ENCODE data around the gene SRSF11.
A peak's percentile ranks its signal among the peaks of the same experiment; 100 is the strongest.
"Not testable (repeated sequence)": the region's sequence is repeated elsewhere in the genome, so short reads cannot be mapped to it uniquely, and the experiment has no call there.

Gene SRSF11, protein sequence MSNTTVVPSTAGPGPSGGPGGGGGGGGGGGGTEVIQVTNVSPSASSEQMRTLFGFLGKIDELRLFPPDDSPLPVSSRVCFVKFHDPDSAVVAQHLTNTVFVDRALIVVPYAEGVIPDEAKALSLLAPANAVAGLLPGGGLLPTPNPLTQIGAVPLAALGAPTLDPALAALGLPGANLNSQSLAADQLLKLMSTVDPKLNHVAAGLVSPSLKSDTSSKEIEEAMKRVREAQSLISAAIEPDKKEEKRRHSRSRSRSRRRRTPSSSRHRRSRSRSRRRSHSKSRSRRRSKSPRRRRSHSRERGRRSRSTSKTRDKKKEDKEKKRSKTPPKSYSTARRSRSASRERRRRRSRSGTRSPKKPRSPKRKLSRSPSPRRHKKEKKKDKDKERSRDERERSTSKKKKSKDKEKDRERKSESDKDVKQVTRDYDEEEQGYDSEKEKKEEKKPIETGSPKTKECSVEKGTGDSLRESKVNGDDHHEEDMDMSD

DNA sequence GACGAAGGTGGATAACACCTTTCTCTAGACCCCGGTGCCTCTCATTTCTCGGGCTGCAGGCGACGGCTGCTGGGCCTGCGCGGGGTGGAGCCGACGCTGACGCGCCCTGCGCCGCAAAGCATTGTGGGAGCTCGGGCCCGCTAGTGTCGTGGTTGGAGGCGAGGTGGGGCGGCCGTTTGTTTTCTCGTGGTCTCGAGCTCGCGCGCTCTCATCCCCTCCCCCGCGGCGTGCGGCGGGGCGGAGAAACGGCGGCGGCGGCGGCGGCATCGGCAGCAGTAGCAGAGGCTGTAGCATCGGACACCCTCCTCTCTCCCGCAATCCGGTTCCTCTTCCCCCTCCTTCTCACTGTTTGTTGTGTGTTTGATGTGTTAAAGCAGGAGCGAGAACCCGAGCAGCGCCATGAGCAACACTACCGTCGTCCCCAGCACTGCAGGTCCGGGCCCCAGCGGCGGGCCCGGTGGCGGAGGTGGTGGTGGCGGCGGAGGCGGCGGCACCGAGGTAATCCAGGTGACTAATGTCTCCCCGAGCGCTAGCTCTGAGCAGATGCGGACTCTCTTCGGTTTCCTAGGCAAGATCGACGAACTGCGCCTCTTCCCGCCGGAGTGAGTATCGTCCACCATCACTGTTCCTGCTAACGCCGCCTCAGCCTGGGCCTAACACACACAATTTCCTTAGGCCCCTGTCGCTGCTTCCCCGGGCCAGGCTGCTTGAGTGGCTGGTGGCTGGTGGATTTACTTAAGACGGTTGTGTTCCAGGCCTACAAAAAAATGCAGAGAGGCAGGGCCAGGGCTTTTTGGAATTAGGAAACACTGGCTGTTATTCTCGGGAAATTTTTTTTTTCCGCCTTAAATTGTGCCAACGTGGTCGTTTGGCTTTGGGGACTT lies at the start of gene SRSF11:
TSS of gene SRSF11 (plus strand) at position 143 of the 884 bp plus-strand sequence. CDS start at position 400, 257 bp downstream.
- peak; percentile 65 for DNase-seq (ENCODE audit: low read depth)

DNA sequence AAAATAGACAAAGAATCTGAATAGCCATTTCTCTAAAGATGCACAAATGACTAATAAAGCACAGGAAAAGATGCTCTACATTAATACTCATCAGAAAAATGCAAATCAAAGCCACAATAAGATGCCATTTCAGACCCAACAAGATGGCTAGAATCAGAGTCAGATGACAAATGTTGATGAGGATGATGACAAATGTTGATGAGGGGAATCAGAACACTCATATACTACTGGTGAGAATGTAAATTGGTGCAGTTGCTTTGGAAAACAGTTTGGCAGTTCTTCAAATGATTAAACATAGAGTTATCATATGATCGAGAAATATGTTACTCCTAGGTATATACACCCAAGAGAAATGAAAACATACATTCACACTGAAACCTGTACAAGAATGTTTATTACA lies 49.7 kb upstream of the SRSF11 start:
- DNase-seq (ENCODE audit: low read depth) = no peak

DNA sequence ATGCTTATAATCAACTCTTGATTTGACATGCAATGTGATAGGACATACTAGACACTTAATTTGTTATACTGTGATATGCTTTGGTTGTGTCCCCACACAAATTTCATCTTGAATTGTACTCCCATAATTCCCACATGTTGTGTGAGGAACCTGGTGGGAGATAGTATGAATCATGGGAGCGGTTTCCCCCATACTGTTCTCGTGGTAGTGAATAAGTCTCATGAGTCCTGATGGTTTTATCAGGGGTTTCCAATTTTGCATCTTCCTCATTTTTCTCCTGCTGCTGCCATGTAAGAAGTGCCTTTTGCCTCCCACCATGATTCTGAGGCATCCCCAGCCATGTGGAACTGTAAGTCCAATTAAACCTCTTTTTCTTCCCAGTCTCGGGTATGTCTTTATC lies 36.0 kb upstream of the SRSF11 start:
- not testable (repeated sequence) for DNase-seq (ENCODE audit: low read depth)

DNA sequence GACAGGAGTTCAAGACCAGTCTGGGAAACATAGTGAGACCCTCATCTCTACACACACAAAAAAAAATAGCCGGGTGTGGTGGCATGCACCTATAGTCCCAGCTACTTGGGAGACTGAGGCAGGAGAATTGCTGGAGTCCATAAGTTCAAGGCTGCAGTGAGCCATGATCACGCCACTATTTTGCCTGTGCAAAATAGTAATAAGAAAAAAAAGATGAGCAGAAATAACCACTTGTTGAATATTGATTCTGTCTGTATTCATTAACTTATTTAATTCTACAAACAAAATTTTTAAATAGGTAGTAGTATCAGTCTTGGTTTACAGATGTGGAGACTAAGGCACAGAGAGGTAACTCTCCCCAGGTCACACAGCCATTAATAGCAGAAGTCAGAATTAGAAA lies 32.7 kb upstream of the SRSF11 start:
- no peak for DNase-seq (ENCODE audit: low read depth)

DNA sequence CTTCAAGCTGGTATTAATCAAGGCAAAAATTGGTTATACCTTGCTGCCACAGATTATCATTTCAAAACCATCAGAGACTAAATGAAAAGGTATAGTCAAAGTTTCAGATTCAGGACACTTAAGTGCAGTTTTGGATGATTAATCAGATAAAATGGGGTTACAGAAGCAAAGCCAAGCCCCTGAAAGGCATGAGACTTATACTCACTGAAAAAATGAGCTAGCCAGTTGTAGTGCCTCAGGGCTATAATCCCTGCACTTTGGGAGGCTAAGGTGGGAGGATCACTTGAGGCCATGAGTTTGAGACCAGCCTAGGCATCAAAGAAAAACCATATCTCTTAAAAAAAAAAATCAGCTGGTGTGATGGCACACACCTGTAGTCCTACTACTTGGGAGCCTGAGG lies 31.0 kb upstream of the SRSF11 start:
- DNase-seq (ENCODE audit: low read depth) = no peak

DNA sequence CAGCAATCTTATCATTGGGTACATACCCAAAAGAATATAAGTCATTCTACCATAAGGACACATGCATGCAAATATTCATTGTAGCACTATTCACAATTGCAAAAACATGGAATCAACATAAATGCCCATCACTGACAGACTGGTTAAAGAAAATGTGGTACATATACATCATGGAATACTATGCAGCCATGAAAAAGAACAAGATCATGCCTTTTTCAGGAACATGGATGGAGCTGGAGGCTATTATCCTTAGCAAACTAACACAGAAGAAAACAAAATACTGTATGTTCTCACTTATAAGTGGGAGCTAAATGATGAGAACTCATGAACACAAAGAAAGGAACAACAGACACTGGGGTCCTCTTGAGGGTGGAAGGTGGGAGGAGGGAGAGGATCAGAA lies 28.7 kb upstream of the SRSF11 start:
- DNase-seq (ENCODE audit: low read depth) = not testable (repeated sequence)

DNA sequence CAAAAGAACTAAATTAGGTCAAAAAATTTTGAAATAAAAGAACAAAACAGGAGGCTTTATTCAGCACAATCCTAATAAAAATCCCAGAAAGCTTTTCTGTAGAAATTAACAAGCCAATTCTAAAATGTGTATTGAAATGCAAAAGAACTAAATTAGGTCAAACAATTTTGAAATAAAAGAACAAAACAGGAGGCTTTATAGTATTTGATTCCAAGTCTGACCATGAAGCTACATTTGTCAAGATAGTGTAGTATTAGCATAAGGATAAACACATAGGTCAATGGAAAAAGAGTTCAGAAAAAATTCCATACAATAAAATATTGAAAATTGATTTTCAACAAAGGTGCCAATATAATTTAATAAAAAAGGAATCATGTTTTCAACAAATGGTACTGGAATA lies 26.6 kb upstream of the SRSF11 start:
- DNase-seq (ENCODE audit: low read depth) = no peak

DNA sequence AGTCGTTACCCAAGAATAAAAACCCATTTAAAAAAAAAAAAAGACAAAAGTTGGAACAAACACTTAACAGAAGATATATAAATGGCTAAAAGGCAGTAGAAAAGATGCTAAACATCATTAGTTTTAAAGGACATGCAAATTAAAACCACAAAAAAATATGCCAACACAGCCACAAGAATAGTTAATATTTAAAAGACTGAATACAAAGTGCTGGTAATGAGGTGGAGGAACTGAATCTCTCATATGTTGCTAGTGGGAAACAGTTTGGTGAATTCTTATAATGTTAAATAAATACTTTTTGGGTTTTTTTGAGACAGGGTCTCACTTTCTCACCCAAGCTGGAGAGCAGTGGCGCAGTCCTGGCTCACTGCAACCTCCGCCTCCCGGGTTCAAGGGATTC lies 25.8 kb upstream of the SRSF11 start:
- no peak for DNase-seq (ENCODE audit: low read depth)

DNA sequence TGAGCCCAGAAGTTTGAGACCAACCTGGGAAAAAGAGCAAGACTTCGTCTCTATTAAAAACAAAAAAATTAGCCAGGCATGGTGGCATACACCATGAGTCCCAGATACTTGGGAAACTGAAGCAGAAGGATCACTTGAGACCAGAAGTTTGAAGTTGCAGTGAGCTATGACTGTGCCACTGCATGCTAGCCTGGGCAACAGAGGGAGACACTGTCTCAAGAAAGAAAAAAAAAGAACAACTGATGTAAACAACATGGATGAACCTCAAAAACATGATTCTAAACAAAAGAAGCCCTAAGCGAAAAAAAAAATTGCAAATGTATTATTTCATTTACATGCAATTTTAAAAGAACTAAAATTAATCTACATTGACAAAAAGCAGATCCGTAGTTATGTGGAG lies 24.8 kb upstream of the SRSF11 start:
- DNase-seq (ENCODE audit: low read depth) = no peak

DNA sequence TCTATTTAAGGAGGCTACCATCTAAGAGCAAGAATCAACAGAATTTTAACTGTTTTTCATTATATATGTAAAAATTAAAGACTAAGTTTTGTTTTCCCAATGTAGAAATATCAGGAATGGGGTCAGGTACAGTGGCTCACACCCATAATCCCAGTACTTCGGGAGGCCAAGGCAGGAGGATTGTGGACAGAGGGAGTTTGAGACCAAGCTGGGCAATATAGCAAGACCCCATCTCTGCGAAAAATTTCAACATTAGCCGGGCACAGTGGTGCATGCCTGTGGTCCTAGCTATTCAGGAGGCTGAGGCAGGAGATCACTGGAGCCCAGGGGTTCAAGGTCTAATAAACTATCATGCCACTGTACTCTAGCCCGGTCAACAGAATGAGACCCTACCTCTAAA lies 21.1 kb upstream of the SRSF11 start:
- DNase-seq (ENCODE audit: low read depth) = no peak

DNA sequence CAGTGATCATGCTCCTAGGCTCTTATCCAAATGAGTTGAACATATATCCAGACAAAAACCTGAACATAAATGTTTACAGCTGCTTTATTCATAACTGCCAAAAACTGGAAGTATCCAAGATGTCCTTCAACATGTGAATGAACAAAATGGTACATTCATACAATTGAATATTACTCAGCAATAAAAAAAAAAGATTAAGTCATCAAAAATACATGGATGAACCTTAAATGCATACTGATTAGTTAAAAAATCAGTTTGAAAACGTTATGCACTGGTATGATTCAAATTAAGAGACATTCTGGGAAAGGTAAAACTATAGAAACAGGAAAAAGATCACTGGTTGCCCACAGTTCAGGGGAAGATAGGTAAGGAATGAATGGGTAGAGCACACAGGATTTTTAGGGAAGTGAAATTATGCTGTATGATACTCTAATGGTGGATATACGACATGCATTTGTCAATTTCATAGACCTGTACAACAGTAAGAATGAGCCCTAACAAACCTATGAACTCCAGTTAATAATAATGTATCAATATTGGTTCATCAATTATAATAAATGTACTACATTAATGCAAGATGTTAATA lies 18.9 kb upstream of the SRSF11 start:
- no peak for DNase-seq (ENCODE audit: low read depth)

DNA sequence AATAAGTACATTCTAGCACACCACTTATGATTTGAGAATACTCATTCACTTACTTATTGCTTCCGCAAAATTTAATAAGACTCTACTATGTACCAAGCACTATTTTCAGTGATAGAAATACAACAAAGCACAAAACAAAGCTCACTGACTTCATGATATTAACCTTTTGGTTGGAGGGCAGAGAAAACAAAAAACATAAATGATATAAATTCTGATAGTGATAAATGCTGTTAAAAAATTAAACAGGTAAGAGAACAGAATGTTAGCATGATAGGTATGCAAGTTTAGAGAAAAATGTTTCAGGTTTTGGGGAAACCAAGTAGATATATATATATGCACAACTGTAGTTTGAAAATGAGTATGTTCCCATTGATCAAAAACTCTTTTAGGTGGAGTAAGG lies 17.0 kb upstream of the SRSF11 start:
- no peak for DNase-seq (ENCODE audit: low read depth)

DNA sequence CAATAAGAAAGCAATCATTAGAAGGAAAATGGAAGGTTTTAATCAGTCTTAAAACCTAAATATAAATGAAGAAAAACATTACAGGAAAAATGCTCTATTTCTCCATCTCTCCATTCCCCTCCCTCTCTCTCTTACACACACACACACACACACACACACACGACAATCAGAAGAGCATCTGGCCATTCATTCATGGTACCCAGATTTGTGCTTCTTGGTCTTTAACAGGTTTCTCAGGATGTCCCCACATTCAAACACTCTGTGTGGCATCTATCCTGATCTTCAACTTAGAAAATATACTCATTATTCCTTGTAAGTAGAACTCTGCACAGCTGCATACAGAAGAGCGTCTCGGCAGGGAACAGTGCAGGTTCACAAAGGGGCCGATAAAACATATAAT lies 16.6 kb upstream of the SRSF11 start:
- DNase-seq (ENCODE audit: low read depth) = no peak

DNA sequence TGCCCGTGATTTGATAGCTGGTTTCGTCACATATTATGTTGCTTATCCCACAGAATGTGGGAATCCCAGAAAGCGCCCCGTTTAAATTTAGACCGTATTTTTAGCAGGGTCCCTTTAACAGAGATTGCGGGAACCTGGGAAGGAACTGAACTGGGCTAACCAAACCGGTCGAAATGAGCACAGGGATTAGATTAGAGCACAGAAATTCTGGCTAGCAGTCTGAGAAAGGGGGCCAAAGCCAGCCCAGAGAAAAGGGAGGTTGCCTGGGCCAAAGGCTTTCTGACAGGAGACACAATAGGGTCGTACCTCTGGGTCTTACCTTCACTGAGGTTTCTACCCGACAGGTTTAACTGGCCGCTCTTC lies 16.1 kb upstream of the SRSF11 start:
- DNase-seq (ENCODE audit: low read depth) = no peak

DNA sequence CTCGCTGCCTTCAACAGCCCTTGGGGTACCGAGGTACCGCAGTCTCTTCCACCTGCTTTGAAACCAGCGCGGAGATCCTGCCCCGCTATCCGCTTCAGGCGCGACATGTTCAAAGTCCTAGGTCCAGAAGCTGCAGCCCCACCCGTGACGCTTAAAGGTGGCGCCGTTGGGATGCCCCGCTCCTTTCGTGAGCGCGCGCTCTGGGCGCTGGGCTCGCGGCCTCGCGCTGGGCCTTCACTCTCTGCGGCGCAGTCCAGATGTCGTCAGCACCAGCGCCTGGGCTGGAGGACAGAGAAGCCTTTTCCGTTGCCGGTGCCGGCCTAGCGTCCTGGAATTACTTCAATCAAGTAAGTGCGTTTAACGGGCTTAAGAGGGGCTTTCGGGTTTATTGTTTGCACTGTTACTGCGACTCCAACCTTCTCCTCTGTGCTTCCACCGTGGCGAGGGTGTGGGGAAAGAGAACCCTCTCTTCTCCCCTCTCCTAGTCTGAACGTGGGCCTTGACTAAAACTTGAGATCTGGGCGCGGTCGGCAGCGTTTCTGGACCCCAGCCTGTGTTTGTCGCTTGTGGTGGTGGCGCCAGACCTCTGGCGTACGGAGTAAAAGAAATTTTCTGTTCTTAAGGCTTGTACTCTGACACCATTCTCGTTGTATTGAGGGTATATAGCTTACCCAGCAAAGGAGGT lies 15.6 kb upstream of the SRSF11 start, which contains the start of gene LRRC40:
TSS of gene LRRC40 (minus strand) at position 146 of the 685 bp plus-strand sequence. CDS start at position 107, 39 bp downstream.
- DNase-seq (ENCODE audit: low read depth) = peak; percentile 71

DNA sequence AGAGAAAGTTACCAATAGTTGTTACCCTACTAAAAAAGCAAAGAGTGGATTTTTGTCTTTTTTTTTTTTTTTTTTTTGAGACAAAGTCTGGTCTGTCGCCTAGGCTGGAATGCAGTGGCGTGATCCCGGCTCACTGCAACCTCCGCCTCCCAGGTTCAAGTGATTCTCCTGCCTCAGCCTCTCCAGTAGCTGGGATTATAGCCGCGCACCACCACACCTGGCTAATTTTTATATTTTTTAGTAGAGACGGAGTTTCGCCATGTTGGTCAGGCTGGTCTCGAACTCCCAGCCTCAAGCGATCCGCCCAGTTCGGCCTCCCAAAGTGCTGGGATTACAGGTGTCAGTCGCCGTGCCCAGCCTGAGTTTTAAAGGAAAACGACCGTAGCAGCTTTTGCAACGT lies 14.3 kb upstream of the SRSF11 start:
- not testable (repeated sequence) for DNase-seq (ENCODE audit: low read depth)

DNA sequence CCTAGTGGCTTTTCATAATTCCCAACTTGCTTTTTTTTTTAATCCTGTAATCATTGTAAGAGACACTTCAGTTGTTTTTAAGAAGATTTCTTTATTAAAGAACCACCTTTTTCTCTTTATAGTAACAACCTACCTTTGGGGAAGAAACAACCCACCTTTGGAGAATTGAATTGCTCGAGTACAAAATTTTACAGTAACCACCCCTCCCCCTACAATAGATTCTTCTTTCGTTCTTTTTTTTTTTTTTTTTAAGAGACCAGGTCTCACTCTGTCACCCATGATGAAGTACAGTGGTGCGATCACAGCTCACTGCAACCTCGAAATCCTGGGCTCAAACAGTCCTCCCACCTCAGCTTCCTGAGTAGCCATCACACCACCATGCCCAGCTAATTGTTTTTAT lies 13.7 kb upstream of the SRSF11 start:
- DNase-seq (ENCODE audit: low read depth) = no peak

DNA sequence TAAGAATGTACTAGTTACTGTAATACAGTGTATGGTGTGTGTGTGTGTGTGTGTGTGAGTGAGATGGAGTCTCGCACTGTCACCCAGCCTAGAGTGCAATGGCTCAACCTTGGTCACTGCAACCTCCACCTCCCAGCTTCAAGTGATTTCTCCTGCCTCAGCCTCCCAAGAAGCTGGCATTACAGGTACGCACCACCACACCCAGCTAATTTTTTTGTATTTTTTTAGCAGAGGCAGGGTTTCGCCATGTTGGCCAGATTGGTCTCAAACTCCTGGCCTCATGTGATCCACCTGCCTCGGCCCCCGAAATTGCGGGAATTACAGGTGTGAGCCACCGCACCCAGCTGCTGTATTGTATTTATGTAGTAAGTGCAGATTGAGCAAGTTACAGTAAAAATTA lies 12.9 kb upstream of the SRSF11 start:
- DNase-seq (ENCODE audit: low read depth) = no peak

DNA sequence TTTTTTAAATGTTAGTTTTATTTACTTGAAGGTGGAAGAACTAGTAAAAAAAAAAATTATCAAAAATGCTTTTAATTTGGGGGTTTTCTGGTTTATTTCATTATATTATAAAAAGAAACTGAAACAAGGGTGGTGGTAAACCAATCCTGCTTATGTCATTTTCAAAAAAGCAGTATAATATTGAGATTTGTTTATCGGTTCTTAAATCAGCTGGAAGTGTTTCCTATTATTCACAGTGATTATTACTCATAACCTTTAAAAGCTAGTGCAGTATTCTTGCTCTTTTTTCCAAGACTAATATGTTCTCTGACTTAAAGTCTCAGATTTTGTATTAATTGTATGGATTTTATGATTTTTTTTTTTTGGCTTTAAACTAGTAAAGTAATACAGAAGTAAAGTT lies 10.4 kb upstream of the SRSF11 start:
- DNase-seq (ENCODE audit: low read depth) = no peak

DNA sequence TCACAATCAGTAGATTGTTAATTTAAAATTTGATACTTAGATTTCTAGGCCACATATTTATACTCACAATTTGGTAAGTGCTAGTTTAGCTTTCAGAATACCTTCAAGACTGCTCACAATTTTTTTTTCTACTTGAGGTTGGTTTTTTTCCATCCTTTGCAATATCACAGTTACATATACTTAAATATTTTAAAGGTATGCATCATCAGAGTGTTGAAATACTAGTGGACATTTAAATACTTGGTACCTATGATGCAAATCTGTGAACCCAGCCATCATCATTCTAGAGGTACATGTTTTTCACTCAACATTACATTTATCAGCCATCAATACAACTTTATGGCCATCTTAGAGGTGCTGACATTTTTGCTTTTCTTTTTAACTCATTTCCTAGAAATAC lies 9.6 kb upstream of the SRSF11 start:
- no peak for DNase-seq (ENCODE audit: low read depth)

DNA sequence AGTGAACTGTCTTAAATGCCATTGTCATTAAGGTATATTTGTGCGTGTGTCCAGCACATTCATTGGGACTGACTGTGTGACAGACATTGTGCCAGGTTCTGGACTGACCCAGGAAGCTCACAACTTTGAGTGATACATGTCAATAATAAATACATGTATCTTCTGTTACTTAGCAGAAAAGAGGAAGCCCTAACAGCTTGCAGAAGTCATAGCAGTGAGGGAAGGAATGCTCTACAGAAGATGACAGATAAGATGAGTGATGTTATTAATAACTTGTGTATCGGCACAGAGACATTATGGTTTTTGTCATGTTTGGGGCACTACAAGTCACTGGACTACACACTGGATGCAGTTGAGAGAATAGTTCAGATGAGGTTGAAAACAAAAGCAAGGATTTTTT lies 1.2 kb upstream of the SRSF11 start:
- DNase-seq (ENCODE audit: low read depth) = no peak
